Uterus (tissue), 2 donors: Measurements from ENCODE around the gene RAB6A.

ENCODE experiments used
- POLR2A ChIP-seq, 2 donors: fragments of 450-650 bp; IDR thresholded peaks; one replicate each; pipeline ENCODE4 v1.6.1; 2016; ENCODE audit warnings: antibody characterized with exemption in 2 of 2, mild to moderate bottlenecking in 1 of 2, moderate library complexity in 1 of 2
- TF ChIP-seq, protein P1 (sequence below), 4 experiments: fragments of 200-600 bp in 2 of 4; fragments of 450-650 bp in 2 of 4; sonication (generic) in 2 of 4; IDR thresholded peaks; one replicate each; pipeline ENCODE4 v1.5.1; 2016 to 2019; ENCODE audit warnings: antibody characterized with exemption in 4 of 4, mild to moderate bottlenecking in 2 of 4, moderate library complexity in 1 of 4

GRCh38 chr11:73808052-73808451 lies 47.2 kb upstream of the RAB6A start:
- TF ChIP-seq, protein P1, sequence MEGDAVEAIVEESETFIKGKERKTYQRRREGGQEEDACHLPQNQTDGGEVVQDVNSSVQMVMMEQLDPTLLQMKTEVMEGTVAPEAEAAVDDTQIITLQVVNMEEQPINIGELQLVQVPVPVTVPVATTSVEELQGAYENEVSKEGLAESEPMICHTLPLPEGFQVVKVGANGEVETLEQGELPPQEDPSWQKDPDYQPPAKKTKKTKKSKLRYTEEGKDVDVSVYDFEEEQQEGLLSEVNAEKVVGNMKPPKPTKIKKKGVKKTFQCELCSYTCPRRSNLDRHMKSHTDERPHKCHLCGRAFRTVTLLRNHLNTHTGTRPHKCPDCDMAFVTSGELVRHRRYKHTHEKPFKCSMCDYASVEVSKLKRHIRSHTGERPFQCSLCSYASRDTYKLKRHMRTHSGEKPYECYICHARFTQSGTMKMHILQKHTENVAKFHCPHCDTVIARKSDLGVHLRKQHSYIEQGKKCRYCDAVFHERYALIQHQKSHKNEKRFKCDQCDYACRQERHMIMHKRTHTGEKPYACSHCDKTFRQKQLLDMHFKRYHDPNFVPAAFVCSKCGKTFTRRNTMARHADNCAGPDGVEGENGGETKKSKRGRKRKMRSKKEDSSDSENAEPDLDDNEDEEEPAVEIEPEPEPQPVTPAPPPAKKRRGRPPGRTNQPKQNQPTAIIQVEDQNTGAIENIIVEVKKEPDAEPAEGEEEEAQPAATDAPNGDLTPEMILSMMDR (IDR thresholded peaks at IDR 0.05) = no peak
- TF ChIP-seq POLR2A (IDR thresholded peaks at IDR 0.05) = no peak
